ENCODE data around the gene CNPPD1. TPM values are rescaled to one million over a fixed set of nuclear protein-coding genes. Genes with fewer than 3 reads are reported as not detected.

Gene CNPPD1
- total RNA-seq, 2 experiments from 2014 or later = 42.3 to 43.4 TPM

- POLR2A ChIA-PET = interaction anchor here (0.5 to 3.3 kb wide), 10 partner anchors 11 to 146 kb away, joined by 3 to 13 read pairs (median 4); partner anchors contain the start of genes ABCB6, ANKZF1, ATG9A and TUBA4A
- Histone ChIP-seq H3K27ac (ENCODE audit: low read depth in 1 of 2, low read length in 2 of 2) (peak overlapping the region in 1 of 2 donors; percentile 4), H3K9me3 (ENCODE audit: control insufficient read depth in 1 of 2, insufficient read depth in 1 of 2, low read length in 2 of 2) (no peaks in the 10 kb centered on the region), H3K36me3 (ENCODE audit: insufficient read depth, low read length) (peaks cover 36% of the 10 kb centered on the region), H3K4me3 (ENCODE audit: low read length) (no peak overlapping the region), H3K27me3 (ENCODE audit: control insufficient read depth in 1 of 2, insufficient read depth in 2 of 2, low read length in 2 of 2) (no peaks in the 10 kb centered on the region), H3K4me1 (ENCODE audit: insufficient read depth, low read length) (peaks cover 42% of the 10 kb centered on the region)
- peaks cover 52% of the 10 kb centered on the region for H3K36me3 Mint-ChIP-seq (ENCODE audit: low read depth)
- peak; percentile 79 for TF ChIP-seq CTCF (IDR thresholded peaks at IDR 0.05)
- ATAC-seq (ENCODE audit: poor library complexity) (peak; percentile 62), DNase-seq (peak in 7 of 14 experiments; percentile 5 to 69 (median 53))
- H3K27me3 Mint-ChIP-seq = no peaks in the 10 kb centered on the region
- peak overlapping the region; percentile 69 for H3K27ac Mint-ChIP-seq
- CTCF ChIA-PET = interaction anchor here (0.8 to 5.0 kb wide), 12 partner anchors 12 to 128 kb away, joined by 3 to 21 read pairs (median 4); partner anchors contain the start of genes ANKZF1, ATG9A, NHEJ1 and ZFAND2B
- H3K4me1 Mint-ChIP-seq (ENCODE audit: low read depth) = peaks cover 35% of the 10 kb centered on the region
- H3K9me3 Mint-ChIP-seq = no peaks in the 10 kb centered on the region
- intact Hi-C loops (cut with DNase I, micrococcal nuclease) = loop anchor here (1.0 to 10.0 kb wide), 6 partner anchors 10 to 766 kb away; partner anchors contain the start of genes STK11IP (in 1 of the 2) and TTLL4 (in 1 of the 2)
- H3K4me3 Mint-ChIP-seq = no peak overlapping the region
Observed at GRCh38 chr2:219171231-219171651, 5.5 kb downstream of the CNPPD1 start.

GRCh38 chr2:219169930-219170654 is 6.6 kb downstream of the CNPPD1 start, which contains the start of gene SLC23A3:
SLC23A3 (minus strand) TSS chr2:219170029; CDS start chr2:219169984, 45 bp downstream.
- H3K4me1 Mint-ChIP-seq (ENCODE audit: low read depth) = peaks cover 24% of the 10 kb centered on the region
- no peaks in the 10 kb centered on the region for H3K27me3 ChIP-seq (ENCODE audit: control insufficient read depth in 1 of 2, insufficient read depth in 2 of 2, low read length in 2 of 2)
- no peak for ATAC-seq (ENCODE audit: poor library complexity)
- peaks cover 31% of the 10 kb centered on the region for H3K4me1 ChIP-seq (ENCODE audit: insufficient read depth, low read length)
- TF ChIP-seq CTCF (IDR thresholded peaks at IDR 0.05) = no peak
- no peak within 1 kb of the TSS for H3K4me3 Mint-ChIP-seq
- no peaks in the 10 kb centered on the region for H3K27me3 Mint-ChIP-seq
- POLR2A ChIA-PET = interaction anchor here (0.6 to 3.3 kb wide), 5 partner anchors 12 to 59 kb away, joined by 3 to 13 read pairs (median 4); partner anchors contain the start of genes ABCB6, ANKZF1, ATG9A and ZFAND2B
- no peaks in the 10 kb centered on the region for H3K9me3 ChIP-seq (ENCODE audit: control insufficient read depth in 1 of 2, insufficient read depth in 1 of 2, low read length in 2 of 2)
- no peaks in the 10 kb centered on the region for H3K9me3 Mint-ChIP-seq
- peaks cover 36% of the 10 kb centered on the region for H3K36me3 ChIP-seq (ENCODE audit: insufficient read depth, low read length)
- no peak within 1 kb of the TSS for H3K27ac Mint-ChIP-seq
- CTCF ChIA-PET = interaction anchor here (1.0 to 5.0 kb wide), 7 partner anchors 12 to 125 kb away, joined by 3 to 21 read pairs (median 5); partner anchors contain the start of genes NHEJ1 and ZFAND2B
- H3K27ac ChIP-seq (ENCODE audit: low read depth in 1 of 2, low read length in 2 of 2) = no peak within 1 kb of the TSS
- H3K4me3 ChIP-seq (ENCODE audit: low read length) = no peak within 1 kb of the TSS
- H3K36me3 Mint-ChIP-seq (ENCODE audit: low read depth) = peaks cover 43% of the 10 kb centered on the region
- intact Hi-C loops (cut with DNase I, micrococcal nuclease) = loop anchor here in 1 of 2 experiments (10.0 kb wide), 4 partner anchors 425 to 765 kb away; partner anchors contain the start of genes STK11IP and TTLL4
- DNase-seq = no peak

- ChIA-PET CTCF (interaction anchor here (1.0 kb wide), 1 partner anchor 43 kb away, joined by 4 read pairs; no protein-coding TSS in a partner anchor), POLR2A (no interaction called here)
- H3K27ac Mint-ChIP-seq = no peak overlapping the region
- ATAC-seq (ENCODE audit: poor library complexity) = no peak
- intact Hi-C loops (cut with DNase I, micrococcal nuclease) = no loop called here
- H3K4me1 Mint-ChIP-seq (ENCODE audit: low read depth) = peaks cover 14% of the 10 kb centered on the region
- Histone ChIP-seq H3K27me3 (ENCODE audit: control insufficient read depth in 1 of 2, insufficient read depth in 2 of 2, low read length in 2 of 2) (no peaks in the 10 kb centered on the region), H3K4me3 (ENCODE audit: low read length) (no peak overlapping the region), H3K27ac (ENCODE audit: low read depth in 1 of 2, low read length in 2 of 2) (no peak overlapping the region), H3K9me3 (ENCODE audit: control insufficient read depth in 1 of 2, insufficient read depth in 1 of 2, low read length in 2 of 2) (no peaks in the 10 kb centered on the region), H3K36me3 (ENCODE audit: insufficient read depth, low read length) (peaks cover 24% of the 10 kb centered on the region), H3K4me1 (ENCODE audit: insufficient read depth, low read length) (peaks cover 19% of the 10 kb centered on the region)
- H3K27me3 Mint-ChIP-seq = no peaks in the 10 kb centered on the region
- no peak for DNase-seq
- H3K36me3 Mint-ChIP-seq (ENCODE audit: low read depth) = peaks cover 32% of the 10 kb centered on the region
- TF ChIP-seq CTCF (IDR thresholded peaks at IDR 0.05) = no peak
- H3K4me3 Mint-ChIP-seq = no peak overlapping the region
- no peaks in the 10 kb centered on the region for H3K9me3 Mint-ChIP-seq
Observed at GRCh38 chr2:219168932-219169331, 7.8 kb downstream of the CNPPD1 start.
